SJCRH30 (cell line): ENCODE data around the gene SLC22A2. TPM values are rescaled to one million over a fixed set of nuclear protein-coding genes. Genes with fewer than 3 reads are reported as not detected.
"Not testable (repeated sequence)": the region's sequence is repeated elsewhere in the genome, so short reads cannot be mapped to it uniquely, and the experiment has no call there.

Experiments used
- DNase-seq, 2 experiments: peaks; one replicate each; pipeline ENCODE4 v3.0.0-alpha.2; 2015 to 2020
- H3K27ac ChIP-seq: fragments of 250-450 bp; sonication (Bioruptor Pico); 2 replicates; pipeline ENCODE4 v1.5.1; 2020; ENCODE audit warnings: mild to moderate bottlenecking, moderate library complexity
- H3K27me3 ChIP-seq: fragments of 250-450 bp; sonication (Bioruptor Pico); 2 replicates; pipeline ENCODE4 v1.5.1; 2020; ENCODE audit warnings: mild to moderate bottlenecking, moderate library complexity
- H3K36me3 ChIP-seq: fragments of 250-450 bp; sonication (Bioruptor Pico); 2 replicates; pipeline ENCODE4 v1.5.1; 2020; ENCODE audit warnings: mild to moderate bottlenecking, moderate library complexity
- H3K4me1 ChIP-seq: fragments of 250-450 bp; sonication (Bioruptor Pico); 2 replicates; pipeline ENCODE4 v1.5.1; 2020; ENCODE audit warnings: mild to moderate bottlenecking, moderate library complexity
- H3K4me3 ChIP-seq: fragments of 250-450 bp; sonication (Bioruptor Pico); 2 replicates; pipeline ENCODE4 v1.5.1; 2020; ENCODE audit warnings: mild to moderate bottlenecking, moderate library complexity
- H3K9me3 ChIP-seq: fragments of 250-450 bp; sonication (Bioruptor Pico); replicated peaks from 2 replicates; pipeline ENCODE4 v1.5.1; 2020; ENCODE audit warnings: mild to moderate bottlenecking, moderate library complexity
- total RNA-seq: library from RNA; depleted of rRNA; stranded (reverse); fragments of >200 nt; shearing (Covaris generic); gene quantifications from 2 replicates; pipeline ENCODE4 v1.2.3, GENCODE V29; 2014

Gene SLC22A2
- total RNA-seq, 1 experiment from 2014 or later, result 0.02 TPM

- H3K27me3 ChIP-seq, result peaks cover 4% of the 10 kb centered on the region; the same call in 1 of the 2 replicates
- H3K4me3 ChIP-seq, result no peak overlapping the region
- H3K4me1 ChIP-seq, result no peaks in the 10 kb centered on the region
- H3K9me3 ChIP-seq, result no peaks in the 10 kb centered on the region
- H3K36me3 ChIP-seq, result no peaks in the 10 kb centered on the region
- DNase-seq, result no peak
- H3K27ac ChIP-seq, result no peak overlapping the region
Measured at GRCh38 chr6:160247457-160247883, 11.2 kb downstream of the SLC22A2 start.

GRCh38 chr6:160240691-160241084 is 17.9 kb downstream of the SLC22A2 start:
- H3K27me3 ChIP-seq, result peaks cover 4% of the 10 kb centered on the region; the same call in 1 of the 2 replicates
- H3K4me1 ChIP-seq, result no peaks in the 10 kb centered on the region
- no peak overlapping the region for H3K27ac ChIP-seq
- DNase-seq, result no peak
- no peak overlapping the region for H3K4me3 ChIP-seq
- no peaks in the 10 kb centered on the region for H3K9me3 ChIP-seq
- H3K36me3 ChIP-seq, result no peaks in the 10 kb centered on the region

- H3K4me1 ChIP-seq, result no peaks in the 10 kb centered on the region
- no peak overlapping the region for H3K4me3 ChIP-seq
- no peak for DNase-seq
Measured at GRCh38 chr6:160239929-160240690, 18.5 kb downstream of the SLC22A2 start.

GRCh38 chr6:160238761-160239751 is 19.6 kb downstream of the SLC22A2 start:
- H3K36me3 ChIP-seq, result no peaks in the 10 kb centered on the region
- DNase-seq, result no peak
- H3K9me3 ChIP-seq, result no peaks in the 10 kb centered on the region
- no peak overlapping the region for H3K4me3 ChIP-seq
- H3K27me3 ChIP-seq, result 0 out of 2 replicates have a peak, but pooled peaks cover 4% of the 10 kb centered on the region
- no peaks in the 10 kb centered on the region for H3K4me1 ChIP-seq
- no peak overlapping the region for H3K27ac ChIP-seq

More at GRCh38 chr6:160239929-160240690, 18.5 kb downstream of the SLC22A2 start:
- H3K36me3 ChIP-seq, result no peaks in the 10 kb centered on the region
- H3K27me3 ChIP-seq, result peaks cover 4% of the 10 kb centered on the region; the same call in 1 of the 2 replicates
- H3K27ac ChIP-seq, result no peak overlapping the region
- no peaks in the 10 kb centered on the region for H3K9me3 ChIP-seq

- H3K36me3 ChIP-seq, result no peaks in the 10 kb centered on the region
- no peak overlapping the region for H3K27ac ChIP-seq
- no peak overlapping the region for H3K4me3 ChIP-seq
- H3K9me3 ChIP-seq, result no peaks in the 10 kb centered on the region
- no peaks in the 10 kb centered on the region for H3K27me3 ChIP-seq
- no peak for DNase-seq
- H3K4me1 ChIP-seq, result no peaks in the 10 kb centered on the region
Measured at GRCh38 chr6:160238278-160238711, 20.3 kb downstream of the SLC22A2 start.

GRCh38 chr6:160237597-160238275 is 20.9 kb downstream of the SLC22A2 start:
- H3K36me3 ChIP-seq, H3K27ac ChIP-seq, H3K27me3 ChIP-seq, H3K4me3 ChIP-seq, H3K4me1 ChIP-seq, H3K9me3 ChIP-seq, DNase-seq: not testable (repeated sequence)

- DNase-seq, result not testable (repeated sequence)
Measured at GRCh38 chr6:160236235-160236872, 22.3 kb downstream of the SLC22A2 start.

GRCh38 chr6:160233950-160234640 is 24.5 kb downstream of the SLC22A2 start:
- H3K27me3 ChIP-seq, H3K9me3 ChIP-seq, H3K36me3 ChIP-seq, H3K27ac ChIP-seq, H3K4me1 ChIP-seq, DNase-seq, H3K4me3 ChIP-seq: not testable (repeated sequence)

More at GRCh38 chr6:160236235-160236872, 22.3 kb downstream of the SLC22A2 start:
- H3K4me1 ChIP-seq, H3K27ac ChIP-seq, H3K36me3 ChIP-seq, H3K9me3 ChIP-seq, H3K27me3 ChIP-seq, H3K4me3 ChIP-seq: not testable (repeated sequence)

- no peak overlapping the region for H3K4me3 ChIP-seq
- H3K27me3 ChIP-seq, result peaks cover 11% of the 10 kb centered on the region
- no peak overlapping the region for H3K27ac ChIP-seq
- no peak for DNase-seq
- H3K9me3 ChIP-seq, result no peaks in the 10 kb centered on the region
- H3K4me1 ChIP-seq, result no peaks in the 10 kb centered on the region
- H3K36me3 ChIP-seq, result no peaks in the 10 kb centered on the region
Measured at GRCh38 chr6:160227769-160228161, 30.9 kb downstream of the SLC22A2 start.

GRCh38 chr6:160227038-160227768 is 31.4 kb downstream of the SLC22A2 start:
- no peak overlapping the region for H3K4me3 ChIP-seq
- no peaks in the 10 kb centered on the region for H3K4me1 ChIP-seq
- H3K27ac ChIP-seq, result no peak overlapping the region
- DNase-seq, result no peak
- no peaks in the 10 kb centered on the region for H3K36me3 ChIP-seq
- H3K9me3 ChIP-seq, result no peaks in the 10 kb centered on the region
- H3K27me3 ChIP-seq, result peaks cover 11% of the 10 kb centered on the region

- no peaks in the 10 kb centered on the region for H3K9me3 ChIP-seq
- no peak overlapping the region for H3K4me3 ChIP-seq
- no peaks in the 10 kb centered on the region for H3K4me1 ChIP-seq
- H3K27me3 ChIP-seq, result peaks cover 8% of the 10 kb centered on the region
- no peak for DNase-seq
- no peak overlapping the region for H3K27ac ChIP-seq
- no peaks in the 10 kb centered on the region for H3K36me3 ChIP-seq
Measured at GRCh38 chr6:160226118-160226591, 32.5 kb downstream of the SLC22A2 start.

GRCh38 chr6:160224639-160225237 is 33.9 kb downstream of the SLC22A2 start:
- H3K9me3 ChIP-seq, result no peaks in the 10 kb centered on the region
- DNase-seq, result no peak
- no peak overlapping the region for H3K4me3 ChIP-seq
- H3K27ac ChIP-seq, result no peak overlapping the region
- H3K27me3 ChIP-seq, result peaks cover 8% of the 10 kb centered on the region
- H3K36me3 ChIP-seq, result no peaks in the 10 kb centered on the region
- no peaks in the 10 kb centered on the region for H3K4me1 ChIP-seq

GRCh38 chr6:160222491-160222890 is 36.1 kb downstream of the SLC22A2 start:
- no peak overlapping the region for H3K27ac ChIP-seq
- no peak overlapping the region for H3K4me3 ChIP-seq
- no peaks in the 10 kb centered on the region for H3K36me3 ChIP-seq
- H3K27me3 ChIP-seq, result peaks cover 8% of the 10 kb centered on the region
- H3K9me3 ChIP-seq, result no peaks in the 10 kb centered on the region
- H3K4me1 ChIP-seq, result no peaks in the 10 kb centered on the region
- DNase-seq, result no peak
